HEK293 (cell line): ENCODE results near the gene BICD1.

Experiments used
- CTCF ChIA-PET: fragments of 350-600 bp; formaldehyde crosslinking; extraction: SDS; loops from one replicate; lab custom pipeline; 2021; ENCODE audit warnings: antibody characterized with exemption; lab: Yijun Ruan, JAX
- POLR2A ChIA-PET: fragments of 300-600 bp; formaldehyde crosslinking; extraction: SDS; loops from one replicate; lab custom pipeline; 2020; ENCODE audit warnings: antibody characterized with exemption, inconsistent platforms; lab: Yijun Ruan, JAX
- H3K27ac ChIP-seq: fragments of 200-500 bp; sonication (Bioruptor generic); 2 replicates; pipeline ENCODE4 v1.5.1; 2014; ENCODE audit warnings: low read depth, low read length, control low read depth, inconsistent platforms; ENCODE audit errors: extremely low read depth
- H3K36me3 ChIP-seq, 2 experiments: fragments of 200-500 bp in 1 of 2; sonication (Bioruptor generic) in 1 of 2; 1 replicate in 1 of 2; 2 replicates in 1 of 2; pipeline ENCODE4 v1.5.1; 2014 to 2017; ENCODE audit warnings: inconsistent platforms in 2 of 2, low read length in 2 of 2; ENCODE audit not compliant: control insufficient read depth in 2 of 2, insufficient read depth in 1 of 2
- H3K4me1 ChIP-seq: fragments of 200-500 bp; sonication (Bioruptor generic); 2 replicates; pipeline ENCODE4 v1.5.1; 2014; ENCODE audit warnings: mild to moderate bottlenecking, low read length, inconsistent platforms; ENCODE audit not compliant: control insufficient read depth, insufficient read depth
- H3K4me3 ChIP-seq: 2 replicates; pipeline ENCODE4 v1.5.1; 2011; ENCODE audit warnings: low read depth, mild to moderate bottlenecking, control low read depth, low read length, moderate library complexity
- H3K9me3 ChIP-seq: fragments of 200-500 bp; sonication (Bioruptor generic); 2 replicates; pipeline ENCODE4 v1.5.1; 2014; ENCODE audit warnings: low read depth, low read length, inconsistent platforms; ENCODE audit not compliant: control insufficient read depth, insufficient read depth
- AEBP2 ChIP-seq: fragments of 450-650 bp; formaldehyde crosslinking; IDR thresholded peaks from 2 replicates; pipeline ENCODE4 v1.5.1; 2016; ENCODE audit warnings: missing biosample characterization, missing genetic modification characterization, borderline replicate concordance
- ELK4 ChIP-seq: IDR thresholded peaks from 2 replicates; pipeline ENCODE4 v1.6.1; 2011; ENCODE audit warnings: mild to moderate bottlenecking, low read depth, low read length, borderline replicate concordance
- KLF8 ChIP-seq: fragments of 450-650 bp; formaldehyde crosslinking; IDR thresholded peaks from 2 replicates; pipeline ENCODE4 v1.5.1; 2016; ENCODE audit warnings: missing biosample characterization, missing genetic modification characterization
- OVOL3 ChIP-seq: fragments of 450-650 bp; formaldehyde crosslinking; IDR thresholded peaks from 2 replicates; pipeline ENCODE4 v1.5.1; 2016; ENCODE audit warnings: missing biosample characterization, missing genetic modification characterization
- PRDM10 ChIP-seq: fragments of 450-650 bp; formaldehyde crosslinking; IDR thresholded peaks from 2 replicates; pipeline ENCODE4 v1.5.1; 2016; ENCODE audit warnings: missing biosample characterization, missing genetic modification characterization
- SCRT1 ChIP-seq: fragments of 450-650 bp; formaldehyde crosslinking; IDR thresholded peaks from 2 replicates; pipeline ENCODE4 v1.5.1; 2016; ENCODE audit warnings: missing biosample characterization, missing genetic modification characterization, borderline replicate concordance
- SETDB1 ChIP-seq: IDR thresholded peaks from one replicate; pipeline ENCODE4 v1.6.1; 2017; ENCODE audit warnings: mild to moderate bottlenecking, low read length, moderate library complexity, mixed read lengths; ENCODE audit not compliant: insufficient read length
- YY1 ChIP-seq: fragments of 450-650 bp; formaldehyde crosslinking; IDR thresholded peaks from 2 replicates; pipeline ENCODE4 v1.5.1; 2018; ENCODE audit warnings: missing biosample characterization, missing genetic modification characterization
- ZEB2 ChIP-seq: fragments of 450-650 bp; formaldehyde crosslinking; IDR thresholded peaks from 2 replicates; pipeline ENCODE4 v1.5.1; 2016; ENCODE audit warnings: missing biosample characterization, missing genetic modification characterization
- ZFP41 ChIP-seq: fragments of 450-650 bp; formaldehyde crosslinking; IDR thresholded peaks from 2 replicates; pipeline ENCODE4 v1.5.1; 2016; ENCODE audit warnings: missing biosample characterization, missing genetic modification characterization, borderline replicate concordance
- ZNF184 ChIP-seq: fragments of 450-650 bp; IDR thresholded peaks from 2 replicates; pipeline ENCODE4 v1.5.1; 2018; ENCODE audit warnings: missing biosample characterization, mild to moderate bottlenecking, missing genetic modification characterization
- ZNF24 ChIP-seq: fragments of 450-650 bp; formaldehyde crosslinking; IDR thresholded peaks from 2 replicates; pipeline ENCODE4 v1.5.1; 2016; ENCODE audit warnings: missing biosample characterization, missing genetic modification characterization
- ZNF48 ChIP-seq: fragments of 450-650 bp; formaldehyde crosslinking; IDR thresholded peaks from 2 replicates; pipeline ENCODE4 v1.5.1; 2016; ENCODE audit warnings: missing biosample characterization, missing genetic modification characterization
- ZNF501 ChIP-seq: fragments of 450-650 bp; formaldehyde crosslinking; IDR thresholded peaks from 2 replicates; pipeline ENCODE4 v1.5.1; 2016; ENCODE audit warnings: missing biosample characterization, missing genetic modification characterization
- ZNF518A ChIP-seq: fragments of 450-650 bp; formaldehyde crosslinking; conservative IDR thresholded peaks from 2 replicates; pipeline ENCODE4 v1.5.1; 2016; ENCODE audit warnings: low read depth, missing biosample characterization, missing genetic modification characterization
- ZNF549 ChIP-seq: fragments of 450-650 bp; IDR thresholded peaks from 2 replicates; pipeline ENCODE4 v1.5.1; 2018; ENCODE audit warnings: missing biosample characterization, missing genetic modification characterization, mild to moderate bottlenecking, inconsistent platforms, moderate library complexity
- ZNF747 ChIP-seq: fragments of 450-650 bp; formaldehyde crosslinking; IDR thresholded peaks from 2 replicates; pipeline ENCODE4 v1.5.1; 2016; ENCODE audit warnings: missing biosample characterization, missing genetic modification characterization

Gene BICD1

GRCh38 chr12:32366714-32367113 is 260.1 kb downstream of the BICD1 start:
- CTCF ChIA-PET, result interaction anchor here (0.8 to 3.4 kb wide), 6 partner anchors 71 to 714 kb away, joined by 3 to 21 read pairs (median 8); partner anchors contain the start of gene YARS2
- H3K9me3 ChIP-seq, result no peaks in the 10 kb centered on the region
- TF ChIP-seq ZEB2 (tag by site-specific recombination) (no peak), ELK4 (no peak), PRDM10 (tag by site-specific recombination) (no peak), ZNF501 (tag by site-specific recombination) (no peak), ZNF518A (tag by site-specific recombination) (no peak), ZNF24 (no peak), SCRT1 (tag by site-specific recombination) (no peak), ZNF48 (no peak), KLF8 (tag by site-specific recombination) (no peak), ZFP41 (tag by site-specific recombination) (no peak), ZNF747 (no peak), SETDB1 (no peak), YY1 (tag by site-specific recombination) (no peak), OVOL3 (no peak), ZNF549 (tag by site-specific recombination) (no peak), AEBP2 (tag by site-specific recombination) (no peak), ZNF184 (tag by site-specific recombination) (no peak)
- TF ChIP-seq, all 188 proteins: peak for 0
- Histone ChIP-seq H3K4me1 (no peaks in the 10 kb centered on the region), H3K4me3 (no peak overlapping the region), H3K27ac (no peak overlapping the region), H3K36me3 (no peaks in the 10 kb centered on the region)
- POLR2A ChIA-PET, result no interaction called here
